IMR-90 (cell line): ENCODE measurements around the gene AVPI1.

Source experiments
- BHLHE40 ChIP-seq: fragments of 150-350 bp; IDR thresholded peaks from 2 replicates; pipeline ENCODE4 v1.6.1; 2016; ENCODE audit warnings: mild to moderate bottlenecking, low read depth, low read length
- CTCF ChIP-seq: conservative IDR thresholded peaks from 2 replicates; pipeline ENCODE4 v1.5.1; 2012; ENCODE audit warnings: mild to moderate bottlenecking, low read depth, low read length, improper control_type of control experiment
- MAZ ChIP-seq: IDR thresholded peaks from 2 replicates; pipeline ENCODE4 v1.6.1; 2012; ENCODE audit warnings: low read depth, mild to moderate bottlenecking, low read length, improper control_type of control experiment, moderate library complexity, borderline replicate concordance
- POLR2A ChIP-seq: IDR thresholded peaks from 2 replicates; pipeline ENCODE4 v1.6.1; 2012; ENCODE audit warnings: mild to moderate bottlenecking, low read depth, low read length

GRCh38 chr10:97669571-97669970 is 17.5 kb downstream of the AVPI1 start:
- TF ChIP-seq POLR2A = peak; percentile 24; the same call in 1 of the 2 replicates
- no peak for TF ChIP-seq CTCF
- no peak for TF ChIP-seq MAZ
- no peak for TF ChIP-seq BHLHE40
